NCI-H146 treated with DMSO at 0.1 percent for 48 hours (cell line): ENCODE data around the gene SLC46A3.
"Not testable (repeated sequence)": the region's sequence is repeated elsewhere in the genome, so short reads cannot be mapped to it uniquely, and the experiment has no call there.

Experiments
- DNase-seq: peaks from one replicate; lab custom pipeline; 2025; ENCODE audit not compliant: unreplicated experiment; lab: John Stamatoyannopoulos, UW

Gene SLC46A3

DNA sequence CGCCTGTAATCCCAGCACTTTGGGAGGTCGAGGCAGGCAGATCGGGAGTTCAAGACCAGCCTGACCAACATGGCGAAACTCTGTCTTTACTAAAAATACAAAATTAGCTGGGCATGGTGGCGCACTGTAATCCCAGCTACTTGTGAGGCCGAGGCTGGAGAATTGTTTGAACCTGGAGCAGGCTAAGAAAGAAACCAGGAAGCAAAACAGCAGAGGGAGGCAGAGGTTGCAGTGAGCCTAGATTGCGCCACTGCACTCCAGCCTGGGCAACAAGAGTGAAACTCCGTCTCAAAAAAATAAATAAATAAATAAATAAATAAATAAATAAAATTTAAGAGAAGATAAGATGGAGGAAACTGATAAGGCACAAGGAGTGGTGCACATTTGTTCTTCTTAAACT lies 35.6 kb downstream of the SLC46A3 start:
- not testable (repeated sequence) for DNase-seq

- DNase-seq = no peak
Measured at GRCh38 chr13:28680541-28680940, 38.2 kb downstream of the SLC46A3 start.

- no peak for DNase-seq
Measured at GRCh38 chr13:28679628-28680027, 39.1 kb downstream of the SLC46A3 start.

- no peak for DNase-seq
Measured at GRCh38 chr13:28678809-28679208, 40.0 kb downstream of the SLC46A3 start.

GRCh38 chr13:28671126-28671792 lies 47.5 kb downstream of the SLC46A3 start:
- DNase-seq = no peak

GRCh38 chr13:28666897-28667488 lies 51.8 kb downstream of the SLC46A3 start:
- no peak for DNase-seq

DNA sequence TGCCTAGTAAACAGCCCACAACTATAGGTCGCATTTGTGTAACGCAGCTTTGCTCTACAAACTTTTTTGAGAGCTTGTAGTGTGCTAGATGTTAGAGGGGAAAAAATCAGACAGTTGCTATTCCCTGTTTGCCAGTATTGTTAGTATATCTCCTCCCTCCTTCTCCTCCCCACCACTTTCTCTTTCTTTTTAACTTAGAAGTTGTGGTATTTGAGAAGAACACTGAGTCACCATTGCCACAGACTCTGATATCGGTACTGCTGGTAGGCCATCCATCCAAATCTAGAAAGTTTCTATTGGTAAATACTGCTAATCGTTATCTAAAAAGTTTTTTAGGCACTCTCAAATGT lies 59.2 kb downstream of the SLC46A3 start:
- no peak for DNase-seq

GRCh38 chr13:28658796-28659620 lies 59.8 kb downstream of the SLC46A3 start, which contains the start of gene POMP:
POMP (plus strand) TSS chr13:28659130; CDS start chr13:28659185, 55 bp downstream.
- peak; percentile 67 for DNase-seq

DNA sequence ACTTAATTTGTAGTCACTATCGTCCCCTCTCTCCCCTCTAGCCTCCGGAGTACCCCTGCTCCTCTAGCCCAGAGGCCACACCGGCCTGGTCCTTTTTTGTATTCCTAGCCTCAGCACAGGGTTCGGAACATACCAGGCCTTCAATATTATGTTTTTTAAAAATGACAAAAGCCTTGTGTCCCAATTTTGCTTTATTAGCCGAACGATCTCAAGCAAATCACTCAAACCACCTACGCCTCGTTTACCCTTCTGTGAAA lies 60.3 kb downstream of the SLC46A3 start:
- no peak for DNase-seq

DNA sequence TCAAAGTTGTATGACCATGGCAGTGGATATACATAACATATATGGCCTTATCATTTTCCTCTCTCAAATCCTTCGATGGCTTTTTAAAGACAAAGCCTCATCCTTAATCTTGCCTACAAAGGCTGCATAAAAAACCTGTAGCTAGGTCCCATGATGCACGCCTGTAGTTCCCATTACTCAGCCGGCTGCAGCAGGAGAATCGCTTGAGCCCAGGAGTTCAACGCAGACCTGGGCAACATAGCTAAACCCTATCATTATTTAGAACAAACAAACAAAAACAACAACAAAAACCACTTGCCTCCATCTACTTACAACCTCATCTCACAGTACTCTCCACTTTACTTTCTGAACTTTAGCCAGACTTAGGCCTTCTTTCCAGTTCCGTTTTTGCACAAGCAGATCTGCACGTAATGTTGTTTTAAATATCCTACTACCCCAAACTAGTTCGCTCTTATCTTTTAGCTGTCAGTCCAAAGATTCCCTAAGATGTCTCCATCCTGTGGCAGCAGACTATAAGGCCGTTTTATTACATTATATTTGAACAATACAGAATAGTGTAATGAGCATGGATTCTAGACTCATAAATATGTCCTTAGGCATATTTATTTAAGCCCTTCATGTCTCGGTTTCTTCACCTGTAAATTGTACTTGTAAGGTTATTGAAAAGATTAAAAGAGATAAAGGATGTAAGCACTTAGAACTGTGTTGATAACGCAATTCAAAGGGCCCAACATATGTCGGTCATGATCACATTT lies 60.8 kb downstream of the SLC46A3 start:
- DNase-seq = peak; percentile 31

- no peak for DNase-seq
Measured at GRCh38 chr13:28655561-28655960, 63.2 kb downstream of the SLC46A3 start.

- no peak for DNase-seq
Measured at GRCh38 chr13:28654276-28654675, 64.5 kb downstream of the SLC46A3 start.

DNA sequence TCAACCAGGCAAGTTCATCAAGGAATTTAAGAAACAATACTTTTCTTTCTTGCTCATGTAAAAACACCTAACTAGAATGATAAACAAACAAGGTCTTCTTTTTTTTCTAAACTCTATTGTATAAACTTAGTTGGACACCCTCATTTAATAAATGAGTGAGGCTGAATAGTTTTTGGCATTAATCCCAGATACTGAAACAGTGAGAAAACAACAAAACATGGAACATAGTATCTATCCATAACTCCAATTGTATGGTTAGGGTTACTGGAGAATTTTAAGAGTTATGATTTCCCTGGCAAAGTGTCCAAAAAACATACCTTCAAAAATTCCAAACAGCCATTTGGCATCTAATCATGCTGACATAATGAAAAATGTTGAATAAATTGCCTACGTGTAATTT lies 65.7 kb downstream of the SLC46A3 start:
- DNase-seq = no peak

GRCh38 chr13:28651810-28652401 lies 66.9 kb downstream of the SLC46A3 start:
- no peak for DNase-seq

DNA sequence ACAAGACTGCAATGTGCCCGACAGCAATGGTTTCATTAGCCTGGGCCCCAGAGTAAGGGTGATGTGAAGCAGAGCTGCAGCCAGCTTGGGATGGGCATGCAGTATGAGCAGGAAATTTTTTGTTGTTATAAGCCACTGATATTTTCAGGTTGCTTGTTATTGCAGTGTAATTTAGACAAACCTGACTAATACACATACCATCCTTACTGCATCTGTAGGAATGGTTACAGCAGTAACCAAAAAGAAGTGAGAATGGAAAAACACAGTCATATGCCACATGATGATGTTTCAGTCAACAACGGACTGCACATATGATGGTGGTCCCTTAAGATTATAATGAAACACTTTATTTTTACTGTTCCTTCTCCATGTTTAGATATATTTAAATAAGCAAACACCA lies 68.5 kb downstream of the SLC46A3 start:
- DNase-seq = no peak
